H1 (cell line): ENCODE data around the gene LILRB3. TPM values are rescaled to one million over a fixed set of nuclear protein-coding genes. Genes with fewer than 3 reads are reported as not detected.
A peak's percentile ranks its signal among the peaks of the same experiment; 100 is the strongest.
"Not testable (repeated sequence)": the region's sequence is repeated elsewhere in the genome, so short reads cannot be mapped to it uniquely, and the experiment has no call there.

Experiments used
- CTCF ChIA-PET: fragments of 300-600 bp; sonication (Branson Sonifier 250); formaldehyde crosslinking; loops from one replicate; lab custom pipeline; 2021; ENCODE audit not compliant: partially characterized antibody; lab: Charles Lee
- POLR2A ChIA-PET: fragments of 300-600 bp; sonication (Branson Sonifier 250); formaldehyde crosslinking; loops from one replicate; lab custom pipeline; 2021; ENCODE audit warnings: inconsistent platforms; ENCODE audit not compliant: partially characterized antibody; lab: Charles Lee
- DNase-seq, 2 experiments: peaks; one replicate each; pipeline versions ENCODE4 v3.0.0 to v3.0.0-alpha.2; 2010 to 2022; ENCODE audit warnings: low spot score in 2 of 2, low read depth in 1 of 2, mixed read lengths in 1 of 2
- FAIRE-seq: peaks from 2 replicates; lab custom pipeline; 2011; peaks lifted over from hg19 to GRCh38; lab: Jason Lieb, UNC
- H2AFZ ChIP-seq: 2 replicates; pipeline ENCODE4 v1.8.1; 2012; ENCODE audit warnings: low read length, inconsistent platforms
- H2AK5ac ChIP-seq: 2 replicates; pipeline ENCODE4 v1.6.1; 2013; ENCODE audit warnings: low read depth, low read length
- H2BK120ac ChIP-seq: replicated peaks from 2 replicates; pipeline ENCODE3; 2013; ENCODE audit warnings: low read depth, low read length, inconsistent platforms
- H2BK12ac ChIP-seq: 2 replicates; pipeline ENCODE4 v1.6.1; 2013; ENCODE audit warnings: low read depth, low read length
- H2BK15ac ChIP-seq: 2 replicates; pipeline ENCODE4 v1.6.1; 2013; ENCODE audit warnings: low read length
- H2BK20ac ChIP-seq: 2 replicates; pipeline ENCODE4 v1.6.1; 2013; ENCODE audit warnings: low read length
- H2BK5ac ChIP-seq: 2 replicates; pipeline ENCODE4 v1.6.1; 2013; ENCODE audit warnings: low read depth, low read length
- H3K14ac ChIP-seq: 2 replicates; pipeline ENCODE4 v1.6.1; 2013; ENCODE audit warnings: inconsistent platforms; ENCODE audit not compliant: insufficient read length
- H3K18ac ChIP-seq: 2 replicates; pipeline ENCODE4 v1.6.1; 2013; ENCODE audit warnings: low read length; ENCODE audit errors: extremely low read depth
- H3K23ac ChIP-seq: 2 replicates; pipeline ENCODE4 v1.6.1; 2013; ENCODE audit warnings: inconsistent platforms; ENCODE audit not compliant: insufficient read length
- H3K23me2 ChIP-seq: 2 replicates; pipeline ENCODE4 v1.6.1; 2013; ENCODE audit warnings: low read depth, low read length
- H3K27ac ChIP-seq: 2 replicates; pipeline ENCODE4 v1.6.1; 2011; ENCODE audit warnings: low read depth, low read length, inconsistent platforms
- H3K27me3 ChIP-seq, 4 experiments: replicated peaks in 1 of 4; 1 replicate in 1 of 4; 2 replicates in 3 of 4; pipeline versions ENCODE4 v1.6.1 to v1.8.1; 2011 to 2013; ENCODE audit warnings: low read length in 3 of 4, mild to moderate bottlenecking in 3 of 4, inconsistent platforms in 2 of 4, mixed read lengths in 2 of 4, moderate library complexity in 1 of 4; ENCODE audit not compliant: control insufficient read depth in 3 of 4, insufficient read depth in 3 of 4; ENCODE audit errors: extremely low read depth in 1 of 4
- H3K36me3 ChIP-seq, 4 experiments: 2 replicates each; pipeline versions ENCODE4 v1.6.1 to v1.8.1; 2011 to 2013; ENCODE audit warnings: mild to moderate bottlenecking in 4 of 4, low read length in 3 of 4, moderate library complexity in 2 of 4, control low read depth in 1 of 4, inconsistent platforms in 1 of 4; ENCODE audit not compliant: insufficient read depth in 4 of 4, control insufficient read depth in 2 of 4
- H3K4ac ChIP-seq: replicated peaks from 2 replicates; pipeline ENCODE3; 2013; ENCODE audit warnings: low read length, low read depth, mixed read lengths, inconsistent platforms; ENCODE audit not compliant: insufficient read length
- H3K4me1 ChIP-seq, 4 experiments: replicated peaks in 1 of 4; 1 replicate in 1 of 4; 2 replicates in 3 of 4; pipeline versions ENCODE4 v1.6.1 to v1.8.1; 2011 to 2013; ENCODE audit warnings: low read length in 3 of 4, inconsistent platforms in 2 of 4, mixed read lengths in 1 of 4; ENCODE audit not compliant: insufficient read depth in 4 of 4, control insufficient read depth in 3 of 4
- H3K4me2 ChIP-seq, 2 experiments: 2 replicates each; pipeline versions ENCODE4 v1.6.1 to v1.8.1; 2011 to 2013; ENCODE audit warnings: low read depth in 2 of 2, low read length in 2 of 2, control low read depth in 1 of 2, inconsistent platforms in 1 of 2, mild to moderate bottlenecking in 1 of 2; ENCODE audit not compliant: insufficient read depth in 1 of 2
- H3K4me3 ChIP-seq, 4 experiments: fragments of 200-600, 300-600 bp in 1 of 4; sonication (generic), shearing (Covaris generic), sonication (Bioruptor Twin) in 1 of 4; 2 replicates each; pipeline versions ENCODE4 v1.5.1 to v1.8.1; 2011 to 2016; ENCODE audit warnings: low read length in 4 of 4, low read depth in 3 of 4, control low read depth in 2 of 4, inconsistent platforms in 2 of 4, mild to moderate bottlenecking in 2 of 4, mixed read lengths in 1 of 4, moderate library complexity in 1 of 4; ENCODE audit not compliant: insufficient read depth in 2 of 4; ENCODE audit errors: extremely low read depth in 1 of 4
- H3K56ac ChIP-seq: replicated peaks from 2 replicates; pipeline ENCODE3; 2013; ENCODE audit warnings: low read depth, mild to moderate bottlenecking, mixed read lengths, low read length, inconsistent platforms; ENCODE audit not compliant: insufficient read length
- H3K79me1 ChIP-seq: 2 replicates; pipeline ENCODE4 v1.6.1; 2013; ENCODE audit warnings: low read depth, low read length, control low read depth
- H3K79me2 ChIP-seq, 2 experiments: 2 replicates each; pipeline versions ENCODE4 v1.6.1 to v1.8.1; 2012 to 2013; ENCODE audit warnings: low read length in 2 of 2, mild to moderate bottlenecking in 2 of 2, inconsistent platforms in 1 of 2; ENCODE audit not compliant: insufficient read depth in 2 of 2, control insufficient read depth in 1 of 2
- H3K9ac ChIP-seq, 4 experiments: replicated peaks in 1 of 4; 1 replicate in 1 of 4; 2 replicates in 3 of 4; pipeline versions ENCODE4 v1.6.1 to v1.8.1; 2011 to 2013; ENCODE audit warnings: low read depth in 3 of 4, low read length in 3 of 4, control low read depth in 2 of 4, mild to moderate bottlenecking in 2 of 4, moderate library complexity in 2 of 4, inconsistent platforms in 1 of 4; ENCODE audit errors: extremely low read depth in 1 of 4
- H3K9me3 ChIP-seq, 2 experiments: 2 replicates each; pipeline versions ENCODE4 v1.6.1 to v1.8.1; 2012 to 2013; ENCODE audit warnings: mild to moderate bottlenecking in 2 of 2, moderate library complexity in 2 of 2, control low read depth in 1 of 2, inconsistent platforms in 1 of 2, low read depth in 1 of 2, low read length in 1 of 2, mixed read lengths in 1 of 2; ENCODE audit not compliant: insufficient read depth in 2 of 2
- H4K20me1 ChIP-seq, 2 experiments: replicated peaks in 1 of 2; 2 replicates each; pipeline versions ENCODE3 to v1.8.1; 2011 to 2013; ENCODE audit warnings: inconsistent platforms in 2 of 2, low read length in 2 of 2, mild to moderate bottlenecking in 1 of 2; ENCODE audit not compliant: insufficient read depth in 2 of 2, control insufficient read depth in 1 of 2
- H4K5ac ChIP-seq: 2 replicates; pipeline ENCODE4 v1.6.1; 2013; ENCODE audit warnings: low read length, low read depth, mixed read lengths, inconsistent platforms; ENCODE audit not compliant: insufficient read length
- H4K8ac ChIP-seq: 2 replicates; pipeline ENCODE4 v1.8.0; 2013; ENCODE audit warnings: mild to moderate bottlenecking, moderate library complexity, low read length, inconsistent platforms; ENCODE audit not compliant: insufficient read depth; ENCODE audit errors: extremely low read depth
- H4K91ac ChIP-seq: replicated peaks from 2 replicates; pipeline ENCODE3; 2013; ENCODE audit warnings: low read length, mixed read lengths, inconsistent platforms; ENCODE audit not compliant: insufficient read length
- WGBS, 2 experiments: shearing (Covaris generic) in 1 of 2; methylation state at CpG; one replicate each; pipeline versions ENCODE4 v1.1.6 to v1.1.7; 2013 to 2015; ENCODE audit warnings: low lambda C conversion rate in 2 of 2, mixed read lengths in 2 of 2, inconsistent platforms in 1 of 2, low coverage in 1 of 2, missing lambda C conversion rate in 1 of 2; ENCODE audit not compliant: insufficient replicate concordance in 2 of 2, insufficient coverage in 1 of 2, insufficient read length in 1 of 2; ENCODE audit errors: extremely low coverage in 1 of 2, missing lambda C conversion rate in 1 of 2; 5-methylcytosine and 5-hydroxymethylcytosine counted together
- polyA plus RNA-seq, 7 experiments: library from polyadenylated mRNA; depleted of rRNA in 3 of 7; stranded (reverse) in 5 of 7; unstranded in 2 of 7; fragments of >200 nt in 5 of 7; fragments of 200-250 nt in 2 of 7; gene quantifications; 1 replicate in 5 of 7; 2 replicates in 1 of 7; 4 replicates in 1 of 7; pipeline versions ENCODE4 v1.2.1 to v1.2.3, GENCODE V29; 2011 to 2013; ENCODE audit warnings: missing spikeins in 2 of 7, mixed read lengths in 2 of 7
- total RNA-seq: library from RNA; stranded (reverse); fragmentation: NEBNext Ultra II Directional; extraction: Animal tissue kit (Norgen Biotek cat#: 25700); gene quantifications from 2 replicates; pipeline ENCODE4 v1.2.1, GENCODE V29; 2021

The LILRB3 gene
- total and polyA plus RNA-seq, 2 of the 8 experiments (the other 6 are each of a cell fraction or from before 2014, with no cell fraction given), result not detected

GRCh38 chr19:54272181-54272580, 49.4 kb upstream of the LILRB3 start:
- H4K91ac ChIP-seq, H3K23me2 ChIP-seq, H2BK15ac ChIP-seq, H3K18ac ChIP-seq, H3K79me1 ChIP-seq, H4K5ac ChIP-seq, H3K9me3 ChIP-seq, H3K27me3 ChIP-seq, H4K8ac ChIP-seq, H4K20me1 ChIP-seq, H2BK5ac ChIP-seq, H3K56ac ChIP-seq, H3K4me3 ChIP-seq, CTCF ChIA-PET, H2BK20ac ChIP-seq, H2BK120ac ChIP-seq, H3K27ac ChIP-seq, H2AFZ ChIP-seq, H3K23ac ChIP-seq, H2AK5ac ChIP-seq, H3K4ac ChIP-seq, H2BK12ac ChIP-seq, FAIRE-seq, H3K14ac ChIP-seq, H3K4me2 ChIP-seq, H3K4me1 ChIP-seq, H3K36me3 ChIP-seq, H3K9ac ChIP-seq, POLR2A ChIA-PET, H3K79me2 ChIP-seq: not testable (repeated sequence)
- 77% methylated on average over 5 of the region's 5 CpGs; no CpG with 5 or more reads in 1 of the 2 experiments for WGBS, 2 experiments
- DNase-seq, result peak in 1 of 2 experiments; percentile 17

DNA sequence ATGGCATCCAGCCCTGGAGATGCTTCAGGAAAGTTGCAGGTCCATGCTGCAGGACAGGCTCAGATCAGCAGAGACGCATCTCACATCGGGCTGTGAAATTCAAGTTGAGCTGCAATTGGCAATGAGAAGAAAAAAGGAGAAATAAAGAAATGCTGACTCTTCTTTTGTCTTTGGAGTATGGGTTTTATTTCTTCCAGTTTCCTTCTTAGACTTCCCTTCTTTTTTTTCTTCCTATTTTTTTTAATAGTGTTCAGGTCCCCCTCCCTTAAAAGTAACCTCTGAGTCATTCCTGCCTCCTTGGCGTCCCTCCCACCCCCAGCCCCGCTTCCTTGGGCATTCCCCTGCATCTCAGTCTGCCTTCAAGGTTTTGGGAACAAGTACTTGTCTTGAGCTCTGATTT, 48.8 kb upstream of the LILRB3 start:
- WGBS, 2 experiments, result 94% methylated on average over 2 of the region's 4 CpGs; no CpG with 5 or more reads in 1 of the 2 experiments
- H4K20me1 ChIP-seq, result not testable (repeated sequence)

More for the DNA sequence above, 48.8 kb upstream of the LILRB3 start:
- H3K4ac ChIP-seq, DNase-seq, H3K9ac ChIP-seq, H3K23me2 ChIP-seq, H4K91ac ChIP-seq, H2BK20ac ChIP-seq, H2AK5ac ChIP-seq, H4K5ac ChIP-seq, H4K8ac ChIP-seq, H3K79me2 ChIP-seq, H3K27me3 ChIP-seq, FAIRE-seq, CTCF ChIA-PET, H3K36me3 ChIP-seq, H2BK15ac ChIP-seq, H2BK120ac ChIP-seq, H3K27ac ChIP-seq, H3K56ac ChIP-seq, H2BK12ac ChIP-seq, H2AFZ ChIP-seq, POLR2A ChIA-PET, H3K4me3 ChIP-seq, H3K14ac ChIP-seq, H3K9me3 ChIP-seq, H3K23ac ChIP-seq, H3K18ac ChIP-seq, H2BK5ac ChIP-seq, H3K4me1 ChIP-seq, H3K4me2 ChIP-seq, H3K79me1 ChIP-seq: not testable (repeated sequence)
